ENCODE measurements around the gene LIPG.

DNA sequence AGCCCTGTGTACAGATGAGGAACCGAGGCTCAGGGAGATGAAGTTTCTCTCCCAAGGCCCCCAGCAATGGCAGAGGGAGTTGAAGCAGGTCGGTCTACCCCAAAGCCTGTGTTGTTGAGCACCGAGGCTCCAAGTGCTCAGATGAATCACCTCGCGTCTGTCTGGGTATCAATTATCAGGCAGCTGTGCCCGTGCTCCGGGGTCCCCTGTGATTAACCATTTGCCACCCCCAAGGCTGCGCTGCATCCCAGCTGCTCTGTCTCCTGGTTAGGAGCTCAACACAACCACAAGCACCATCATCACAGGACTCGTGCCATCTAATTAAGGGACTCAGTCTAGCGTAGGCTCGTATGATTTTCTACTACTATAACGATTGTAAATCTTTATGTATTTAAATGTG, 27.1 kb downstream of the LIPG start:
- TF ChIP-seq ZNF530 (tag by site-specific recombination; IDR thresholded peaks at IDR 0.05; ENCODE audit: low read depth): no peak
- no peak for TF ChIP-seq ZNF426 (tag by site-specific recombination; IDR thresholded peaks at IDR 0.05)
- no peak for TF ChIP-seq PRDM10 (tag by site-specific recombination; IDR thresholded peaks at IDR 0.05)
- no peak for TF ChIP-seq ZNF350 (tag by site-specific recombination; IDR thresholded peaks at IDR 0.05)
- TF ChIP-seq CTCF (tag by site-specific recombination; IDR thresholded peaks at IDR 0.05): no peak
- no peak for TF ChIP-seq ZNF274 (IDR thresholded peaks at IDR 0.05; ENCODE audit: low read length)
- TF ChIP-seq ZNF274 (tag by site-specific recombination; IDR thresholded peaks at IDR 0.05; ENCODE audit: borderline replicate concordance): no peak
- TF ChIP-seq ZNF423 (tag by site-specific recombination; IDR thresholded peaks at IDR 0.05): no peak
- no peak for TF ChIP-seq OSR2 (tag by site-specific recombination; IDR thresholded peaks at IDR 0.05)
- TF ChIP-seq KLF8 (tag by site-specific recombination; IDR thresholded peaks at IDR 0.05): no peak
- TF ChIP-seq ZNF768 (tag by site-specific recombination; IDR thresholded peaks at IDR 0.05): no peak
- no peak for TF ChIP-seq ZNF791 (tag by site-specific recombination; IDR thresholded peaks at IDR 0.05)
- no peak for TF ChIP-seq ZNF239 (tag by site-specific recombination; IDR thresholded peaks at IDR 0.05)
- no peak for TF ChIP-seq ZEB2 (tag by site-specific recombination; IDR thresholded peaks at IDR 0.05)
